Measurements from ENCODE around the gene ELK1.

ELK1 gene

GRCh38 chrX:47658684-47659420, 8.5 kb upstream of the ELK1 start, which contains the start of gene UXT (continued):
- TF ChIP-seq ZNF366 (tag by site-specific recombination; conservative IDR thresholded peaks at IDR 0.05) (peak; percentile 69), ZXDB (tag by site-specific recombination; IDR thresholded peaks at IDR 0.05) (peak; percentile 100), ZNF274 (IDR thresholded peaks at IDR 0.05; ENCODE audit: low read length) (no peak), ZNF274 (tag by site-specific recombination; IDR thresholded peaks at IDR 0.05; ENCODE audit: borderline replicate concordance) (no peak), ZBTB48 (tag by site-specific recombination; IDR thresholded peaks at IDR 0.05) (peak; percentile 96), KLF10 (tag by site-specific recombination; IDR thresholded peaks at IDR 0.05) (peak; percentile 91), ELK4 (IDR thresholded peaks at IDR 0.05; ENCODE audit: borderline replicate concordance, low read depth, low read length) (no peak), ATF2 (tag by site-specific recombination; IDR thresholded peaks at IDR 0.05; ENCODE audit: low read depth) (peak; percentile 95), ZNF837 (tag by site-specific recombination; IDR thresholded peaks at IDR 0.05) (no peak), SCRT2 (tag by site-specific recombination; IDR thresholded peaks at IDR 0.05) (no peak; the same call in 1 of the 2 replicates), ZNF416 (tag by site-specific recombination; IDR thresholded peaks at IDR 0.05) (no peak), HOXC10 (CRISPR knock-in tag; IDR thresholded peaks at IDR 0.05) (no peak), ZNF19 (tag by site-specific recombination; IDR thresholded peaks at IDR 0.05; ENCODE audit: low read depth) (no peak), ZNF747 (tag by site-specific recombination; IDR thresholded peaks at IDR 0.05) (no peak), ZNF510 (tag by site-specific recombination; IDR thresholded peaks at IDR 0.05; ENCODE audit: insufficient replicate concordance) (no peak), ZSCAN16 (tag by site-specific recombination; IDR thresholded peaks at IDR 0.05) (no peak), ZNF658 (tag by site-specific recombination; IDR thresholded peaks at IDR 0.05) (no peak), HIC1 (tag by site-specific recombination; IDR thresholded peaks at IDR 0.05) (peak; percentile 84), ZNF133 (tag by site-specific recombination; IDR thresholded peaks at IDR 0.05) (no peak), ZNF26 (tag by site-specific recombination; IDR thresholded peaks at IDR 0.05) (no peak), ZNF202 (tag by site-specific recombination; IDR thresholded peaks at IDR 0.05; ENCODE audit: borderline replicate concordance) (no peak), ZNF146 (tag by site-specific recombination; IDR thresholded peaks at IDR 0.05) (no peak), TCF7L2 (IDR thresholded peaks at IDR 0.05; ENCODE audit: borderline replicate concordance, low read depth, low read length) (peak; percentile 96; the same call in 1 of the 2 replicates), ZNF292 (tag by site-specific recombination; IDR thresholded peaks at IDR 0.05; ENCODE audit: borderline replicate concordance, low read depth) (no peak), ZNF660 (tag by site-specific recombination; IDR thresholded peaks at IDR 0.05) (peak; percentile 27; the same call in 1 of the 2 replicates)
- TF ChIP-seq, protein P1, sequence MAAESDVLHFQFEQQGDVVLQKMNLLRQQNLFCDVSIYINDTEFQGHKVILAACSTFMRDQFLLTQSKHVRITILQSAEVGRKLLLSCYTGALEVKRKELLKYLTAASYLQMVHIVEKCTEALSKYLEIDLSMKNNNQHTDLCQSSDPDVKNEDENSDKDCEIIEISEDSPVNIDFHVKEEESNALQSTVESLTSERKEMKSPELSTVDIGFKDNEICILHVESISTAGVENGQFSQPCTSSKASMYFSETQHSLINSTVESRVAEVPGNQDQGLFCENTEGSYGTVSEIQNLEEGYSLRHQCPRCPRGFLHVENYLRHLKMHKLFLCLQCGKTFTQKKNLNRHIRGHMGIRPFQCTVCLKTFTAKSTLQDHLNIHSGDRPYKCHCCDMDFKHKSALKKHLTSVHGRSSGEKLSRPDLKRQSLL (tag by site-specific recombination; IDR thresholded peaks at IDR 0.05), result no peak
- TF ChIP-seq, protein P2, sequence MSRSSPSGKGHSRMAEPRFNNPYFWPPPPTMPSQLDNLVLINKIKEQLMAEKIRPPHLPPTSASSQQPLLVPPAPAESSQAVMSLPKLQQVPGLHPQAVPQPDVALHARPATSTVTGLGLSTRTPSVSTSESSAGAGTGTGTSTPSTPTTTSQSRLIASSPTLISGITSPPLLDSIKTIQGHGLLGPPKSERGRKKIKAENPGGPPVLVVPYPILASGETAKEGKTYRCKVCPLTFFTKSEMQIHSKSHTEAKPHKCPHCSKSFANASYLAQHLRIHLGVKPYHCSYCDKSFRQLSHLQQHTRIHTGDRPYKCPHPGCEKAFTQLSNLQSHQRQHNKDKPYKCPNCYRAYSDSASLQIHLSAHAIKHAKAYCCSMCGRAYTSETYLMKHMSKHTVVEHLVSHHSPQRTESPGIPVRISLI (tag by site-specific recombination; IDR thresholded peaks at IDR 0.05), result no peak
- TF ChIP-seq, protein P3, sequence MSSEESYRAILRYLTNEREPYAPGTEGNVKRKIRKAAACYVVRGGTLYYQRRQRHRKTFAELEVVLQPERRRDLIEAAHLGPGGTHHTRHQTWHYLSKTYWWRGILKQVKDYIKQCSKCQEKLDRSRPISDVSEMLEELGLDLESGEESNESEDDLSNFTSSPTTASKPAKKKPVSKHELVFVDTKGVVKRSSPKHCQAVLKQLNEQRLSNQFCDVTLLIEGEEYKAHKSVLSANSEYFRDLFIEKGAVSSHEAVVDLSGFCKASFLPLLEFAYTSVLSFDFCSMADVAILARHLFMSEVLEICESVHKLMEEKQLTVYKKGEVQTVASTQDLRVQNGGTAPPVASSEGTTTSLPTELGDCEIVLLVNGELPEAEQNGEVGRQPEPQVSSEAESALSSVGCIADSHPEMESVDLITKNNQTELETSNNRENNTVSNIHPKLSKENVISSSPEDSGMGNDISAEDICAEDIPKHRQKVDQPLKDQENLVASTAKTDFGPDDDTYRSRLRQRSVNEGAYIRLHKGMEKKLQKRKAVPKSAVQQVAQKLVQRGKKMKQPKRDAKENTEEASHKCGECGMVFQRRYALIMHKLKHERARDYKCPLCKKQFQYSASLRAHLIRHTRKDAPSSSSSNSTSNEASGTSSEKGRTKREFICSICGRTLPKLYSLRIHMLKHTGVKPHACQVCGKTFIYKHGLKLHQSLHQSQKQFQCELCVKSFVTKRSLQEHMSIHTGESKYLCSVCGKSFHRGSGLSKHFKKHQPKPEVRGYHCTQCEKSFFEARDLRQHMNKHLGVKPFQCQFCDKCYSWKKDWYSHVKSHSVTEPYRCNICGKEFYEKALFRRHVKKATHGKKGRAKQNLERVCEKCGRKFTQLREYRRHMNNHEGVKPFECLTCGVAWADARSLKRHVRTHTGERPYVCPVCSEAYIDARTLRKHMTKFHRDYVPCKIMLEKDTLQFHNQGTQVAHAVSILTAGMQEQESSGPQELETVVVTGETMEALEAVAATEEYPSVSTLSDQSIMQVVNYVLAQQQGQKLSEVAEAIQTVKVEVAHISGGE (tag by site-specific recombination; conservative IDR thresholded peaks at IDR 0.05; ENCODE audit: low read depth), result peak; percentile 76
